ENCODE measurements around the gene MTRR.

- no peak for TF ChIP-seq SMARCC2 (IDR thresholded peaks at IDR 0.05; ENCODE audit: low read depth)
- no peak for TF ChIP-seq FOXK1 (CRISPR knock-in tag; IDR thresholded peaks at IDR 0.05; ENCODE audit: borderline replicate concordance)
- no peak for TF ChIP-seq HCFC1 (IDR thresholded peaks at IDR 0.05; ENCODE audit: low read depth, low read length)
- no peak for TF ChIP-seq TCF3 (CRISPR knock-in tag; IDR thresholded peaks at IDR 0.05)
These were observed 6.2 kb downstream of the MTRR start for GRCh38 chr5:7875151-7875550.

Data from K562 (cell line).